Esophagus squamous epithelium (tissue), 5 donors: ENCODE data around the gene ARHGAP26. TPM values are rescaled to one million over a fixed set of nuclear protein-coding genes. Genes with fewer than 3 reads are reported as not detected.

Source experiments
- DNase-seq: peaks from one replicate; lab custom pipeline; 2025; lab: John Stamatoyannopoulos, UW
- H3K27ac ChIP-seq, 4 donors: fragments of 200-600 bp; sonication (generic); one replicate each; pipeline ENCODE4 v1.5.1; 2016 to 2019; ENCODE audit warnings: mild to moderate bottlenecking in 1 of 4
- H3K27me3 ChIP-seq, 4 donors: fragments of 200-600 bp; sonication (generic); 1 replicate in 3 of 4; 2 replicates in 1 of 4; pipeline versions ENCODE4 v1.5.1 to v1.6.0; 2017 to 2021; ENCODE audit warnings: antibody characterized with exemption in 1 of 4
- H3K36me3 ChIP-seq, 3 donors: fragments of 200-600 bp; sonication (generic); one replicate each; pipeline ENCODE4 v1.5.1; 2016 to 2019
- H3K4me1 ChIP-seq, 3 donors: fragments of 200-600 bp; sonication (generic); one replicate each; pipeline ENCODE4 v1.5.1; 2017 to 2019
- H3K4me3 ChIP-seq, 4 donors: fragments of 200-600 bp; sonication (generic); 1 replicate in 3 of 4; 2 replicates in 1 of 4; pipeline ENCODE4 v1.5.1; 2016 to 2019; ENCODE audit warnings: mild to moderate bottlenecking in 2 of 4, moderate library complexity in 1 of 4
- H3K9me3 ChIP-seq, 3 donors: fragments of 200-600 bp; sonication (generic); one replicate each; pipeline ENCODE4 v1.5.1; 2016 to 2019
- CTCF ChIP-seq, 6 experiments: fragments of 450-650 bp in 4 of 6; fragments of 200-600 bp in 2 of 6; sonication (generic) in 2 of 6; IDR thresholded peaks; one replicate each; pipeline ENCODE4 v1.5.1; 2016 to 2019; ENCODE audit warnings: antibody characterized with exemption in 6 of 6, mild to moderate bottlenecking in 4 of 6, moderate library complexity in 4 of 6
- POLR2A ChIP-seq, 4 donors: fragments of 450-650 bp; IDR thresholded peaks; one replicate each; pipeline ENCODE4 v1.6.1; 2017; ENCODE audit warnings: antibody characterized with exemption in 4 of 4, mild to moderate bottlenecking in 4 of 4, moderate library complexity in 3 of 4
- WGBS, 2 donors: methylation state at CpG; one replicate each; pipeline ENCODE4 v1.1.5; 2018; 5-methylcytosine and 5-hydroxymethylcytosine counted together
- intact Hi-C: fragments of 100-400 bp; cut with DNase I; formaldehyde crosslinking; loops from one replicate; pipeline ENCODE4 v1.15.0; 2022
- total RNA-seq, 4 donors: library from RNA; depleted of rRNA; stranded (reverse); fragments of >200 nt; gene quantifications; one replicate each; pipeline ENCODE4 v1.1.0, GENCODE V29; 2016
- donor health status: DM: yes; HTN: yes; CAD: no.

The ARHGAP26 gene
- total RNA-seq, 4 donors from 2014 or later: 4.4 to 18.7 (median 15.4) TPM

- whole genome bisulfite sequencing, 2 donors: 40 to 42% methylated on average over 2 to 3 of the region's 3 CpGs
- no peak for TF ChIP-seq POLR2A (IDR thresholded peaks at IDR 0.05)
- no peak for TF ChIP-seq CTCF (IDR thresholded peaks at IDR 0.05)
- no peak overlapping the region for H3K4me3 ChIP-seq
- intact Hi-C loops: no loop called here
- H3K27ac ChIP-seq: peak overlapping the region in 3 of 4 donors; percentile 32 to 81 (median 40)
- H3K9me3 ChIP-seq: no peaks in the 10 kb centered on the region
- no peak for DNase-seq
- no peaks in the 10 kb centered on the region for H3K36me3 ChIP-seq
- H3K4me1 ChIP-seq: peaks cover 21 to 74% (median 47%) of the 10 kb centered on the region in 3 donors
- H3K27me3 ChIP-seq: no peaks in the 10 kb centered on the region
These were observed 47.8 kb downstream of the ARHGAP26 start for GRCh38 chr5:142817949-142818431.

- Histone ChIP-seq H3K27ac (peak overlapping the region in 1 of 4 donors; percentile 54), H3K36me3 (no peaks in the 10 kb centered on the region), H3K27me3 (no peaks in the 10 kb centered on the region), H3K4me3 (no peak overlapping the region), H3K4me1 (peaks cover 21 to 78% (median 42%) of the 10 kb centered on the region in 3 donors), H3K9me3 (no peaks in the 10 kb centered on the region)
- TF ChIP-seq CTCF (IDR thresholded peaks at IDR 0.05) (no peak), POLR2A (IDR thresholded peaks at IDR 0.05) (no peak)
- DNase-seq: no peak
- intact Hi-C loops: no loop called here
These were observed 49.1 kb downstream of the ARHGAP26 start for GRCh38 chr5:142819292-142819691.

GRCh38 chr5:142819825-142820224, 49.6 kb downstream of the ARHGAP26 start:
- H3K36me3 ChIP-seq: no peaks in the 10 kb centered on the region
- DNase-seq: no peak
- intact Hi-C loops: no loop called here
- H3K27me3 ChIP-seq: no peaks in the 10 kb centered on the region
- WGBS, 2 donors: 41 to 48% methylated on average over 4 of the region's 4 CpGs
- no peak overlapping the region for H3K4me3 ChIP-seq
- H3K4me1 ChIP-seq: peaks cover 21 to 78% (median 42%) of the 10 kb centered on the region in 3 donors
- TF ChIP-seq CTCF (IDR thresholded peaks at IDR 0.05) (no peak), POLR2A (IDR thresholded peaks at IDR 0.05) (no peak)
- H3K9me3 ChIP-seq: no peaks in the 10 kb centered on the region
- H3K27ac ChIP-seq: no peak overlapping the region

GRCh38 chr5:142820447-142820846, 50.3 kb downstream of the ARHGAP26 start:
- intact Hi-C loops: no loop called here
- Histone ChIP-seq H3K27ac (no peak overlapping the region), H3K4me1 (peaks cover 21 to 80% (median 42%) of the 10 kb centered on the region in 3 donors), H3K9me3 (no peaks in the 10 kb centered on the region), H3K4me3 (no peak overlapping the region), H3K36me3 (no peaks in the 10 kb centered on the region), H3K27me3 (no peaks in the 10 kb centered on the region)
- WGBS, 2 donors: 91 to 96% methylated on average over 5 of the region's 5 CpGs
- no peak for TF ChIP-seq CTCF (IDR thresholded peaks at IDR 0.05)
- no peak for TF ChIP-seq POLR2A (IDR thresholded peaks at IDR 0.05)
- DNase-seq: no peak

GRCh38 chr5:142821034-142821732, 51.0 kb downstream of the ARHGAP26 start:
- no peak overlapping the region for H3K27ac ChIP-seq
- H3K27me3 ChIP-seq: no peaks in the 10 kb centered on the region
- intact Hi-C loops: no loop called here
- 83 to 97% methylated on average over 2 of the region's 2 CpGs for WGBS, 2 donors
- TF ChIP-seq POLR2A (IDR thresholded peaks at IDR 0.05) (no peak), CTCF (IDR thresholded peaks at IDR 0.05) (no peak)
- no peaks in the 10 kb centered on the region for H3K36me3 ChIP-seq
- no peak overlapping the region for H3K4me3 ChIP-seq
- no peaks in the 10 kb centered on the region for H3K9me3 ChIP-seq
- peaks cover 21 to 74% (median 41%) of the 10 kb centered on the region in 3 donors for H3K4me1 ChIP-seq
- no peak for DNase-seq
